ENCODE data around the gene ADAMTS16.

ADAMTS16 gene

GRCh38 chr5:5105531-5105930 is 34.6 kb upstream of the ADAMTS16 start:
- no peak for TF ChIP-seq CTCF (IDR thresholded peaks at IDR 0.05; ENCODE audit: low read depth, low read length, missing control alignments)
- Histone ChIP-seq H3K4me3 (ENCODE audit: low read depth, low read length) (no peak overlapping the region), H3K27ac (no peak overlapping the region), H3K27me3 (replicated peaks) (no peaks in the 10 kb centered on the region), H3K36me3 (replicated peaks) (no peaks in the 10 kb centered on the region)
- in situ Hi-C loops (cut with HindIII; ENCODE audit: low pct_ligation_motif_present, low sequenced_read_pairs) = no loop called here
- no peak for DNase-seq

- no peaks in the 10 kb centered on the region for H3K36me3 ChIP-seq (replicated peaks)
- in situ Hi-C loops (cut with HindIII; ENCODE audit: low pct_ligation_motif_present, low sequenced_read_pairs) = no loop called here
- no peak for TF ChIP-seq CTCF (IDR thresholded peaks at IDR 0.05; ENCODE audit: low read depth, low read length, missing control alignments)
- no peak overlapping the region for H3K4me3 ChIP-seq (ENCODE audit: low read depth, low read length)
- no peak for DNase-seq
- H3K27ac ChIP-seq = no peak overlapping the region
- H3K27me3 ChIP-seq (replicated peaks) = no peaks in the 10 kb centered on the region
Observed at GRCh38 chr5:5116956-5117355, 23.2 kb upstream of the ADAMTS16 start.

- no peak overlapping the region for H3K4me3 ChIP-seq (ENCODE audit: low read depth, low read length)
- in situ Hi-C loops (cut with HindIII; ENCODE audit: low pct_ligation_motif_present, low sequenced_read_pairs) = no loop called here
- TF ChIP-seq CTCF (IDR thresholded peaks at IDR 0.05; ENCODE audit: low read depth, low read length, missing control alignments) = no peak
- no peak overlapping the region for H3K27ac ChIP-seq
- no peaks in the 10 kb centered on the region for H3K36me3 ChIP-seq (replicated peaks)
- no peak for DNase-seq
- no peaks in the 10 kb centered on the region for H3K27me3 ChIP-seq (replicated peaks)
Observed at GRCh38 chr5:5122776-5123175, 17.4 kb upstream of the ADAMTS16 start.

- Histone ChIP-seq H3K27ac (no peak overlapping the region), H3K27me3 (replicated peaks) (no peaks in the 10 kb centered on the region), H3K4me3 (ENCODE audit: low read depth, low read length) (no peak overlapping the region), H3K36me3 (replicated peaks) (no peaks in the 10 kb centered on the region)
- TF ChIP-seq CTCF (IDR thresholded peaks at IDR 0.05; ENCODE audit: low read depth, low read length, missing control alignments) = no peak
- in situ Hi-C loops (cut with HindIII; ENCODE audit: low pct_ligation_motif_present, low sequenced_read_pairs) = no loop called here
- DNase-seq = no peak
Observed at GRCh38 chr5:5124231-5124630, 15.9 kb upstream of the ADAMTS16 start.

- Histone ChIP-seq H3K4me3 (ENCODE audit: low read depth, low read length) (no peak overlapping the region), H3K27ac (no peak overlapping the region), H3K27me3 (replicated peaks) (no peaks in the 10 kb centered on the region), H3K36me3 (replicated peaks) (no peaks in the 10 kb centered on the region)
- no peak for DNase-seq
- in situ Hi-C loops (cut with HindIII; ENCODE audit: low pct_ligation_motif_present, low sequenced_read_pairs) = no loop called here
- TF ChIP-seq CTCF (IDR thresholded peaks at IDR 0.05; ENCODE audit: low read depth, low read length, missing control alignments) = no peak
Observed at GRCh38 chr5:5126444-5126843, 13.7 kb upstream of the ADAMTS16 start.

- H3K4me3 ChIP-seq (ENCODE audit: low read depth, low read length) = no peak overlapping the region
- in situ Hi-C loops (cut with HindIII; ENCODE audit: low pct_ligation_motif_present, low sequenced_read_pairs) = no loop called here
Observed at GRCh38 chr5:5128766-5129165, 11.4 kb upstream of the ADAMTS16 start.

More at GRCh38 chr5:5128766-5129165, 11.4 kb upstream of the ADAMTS16 start:
- no peak overlapping the region for H3K27ac ChIP-seq
- H3K27me3 ChIP-seq (replicated peaks) = no peaks in the 10 kb centered on the region
- no peak for TF ChIP-seq CTCF (IDR thresholded peaks at IDR 0.05; ENCODE audit: low read depth, low read length, missing control alignments)
- H3K36me3 ChIP-seq (replicated peaks) = no peaks in the 10 kb centered on the region
- DNase-seq = no peak
